HAP-1 (cell line): ENCODE data around the gene GALNT5.

Experiments used
- DNase-seq, 2 experiments: peaks; one replicate each; pipeline ENCODE4 v3.0.0-alpha.2; 2016 to 2020; ENCODE audit warnings: low spot score in 2 of 2
- H3K27me3 ChIP-seq: fragments of 250-450 bp; sonication (Bioruptor Pico); 2 replicates; pipeline ENCODE4 v1.5.1; 2020; ENCODE audit warnings: low read depth, mild to moderate bottlenecking, moderate library complexity
- H3K36me3 ChIP-seq: fragments of 250-450 bp; sonication (Bioruptor Pico); replicated peaks from 2 replicates; pipeline ENCODE4 v1.5.1; 2020; ENCODE audit warnings: mild to moderate bottlenecking
- H3K4me1 ChIP-seq: fragments of 250-450 bp; sonication (Bioruptor Pico); 2 replicates; pipeline ENCODE4 v1.5.1; 2020; ENCODE audit warnings: mild to moderate bottlenecking
- H3K4me3 ChIP-seq: fragments of 250-450 bp; sonication (Bioruptor Pico); 2 replicates; pipeline ENCODE4 v1.5.1; 2020; ENCODE audit warnings: mild to moderate bottlenecking, moderate library complexity
- H3K9me3 ChIP-seq: fragments of 250-450 bp; sonication (Bioruptor Pico); 2 replicates; pipeline ENCODE4 v1.5.1; 2020; ENCODE audit warnings: mild to moderate bottlenecking, moderate library complexity
- in situ Hi-C: fragments of 300-500 bp; cut with MboI; formaldehyde crosslinking; loops from 3 replicates; pipeline ENCODE4 v1.14.3; 2020; ENCODE audit warnings: low sequenced_read_pairs, inconsistent platforms, mixed read lengths

GALNT5 gene

DNA sequence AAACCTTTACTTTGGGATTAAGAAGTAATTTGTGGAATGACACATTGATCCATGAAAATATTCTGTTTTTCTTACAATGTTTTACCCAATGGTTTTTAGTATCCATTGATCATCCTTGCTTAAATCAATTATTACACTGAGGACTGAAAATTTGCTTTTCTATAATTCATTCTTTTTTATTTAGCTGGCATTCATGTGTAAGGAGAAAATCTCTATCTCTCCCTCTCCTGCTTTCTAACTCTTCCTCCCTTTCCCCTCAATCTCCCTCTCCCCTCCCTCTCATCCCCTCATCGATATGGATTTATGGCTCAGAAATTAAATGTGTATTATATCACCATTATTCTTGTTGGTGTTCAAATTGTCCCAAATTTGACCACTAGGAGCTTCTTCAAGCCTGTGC is 29.7 kb downstream of the GALNT5 start:
- H3K9me3 ChIP-seq: no peaks in the 10 kb centered on the region
- no peaks in the 10 kb centered on the region for H3K36me3 ChIP-seq
- in situ Hi-C loops: no loop called here
- no peak overlapping the region for H3K4me3 ChIP-seq
- no peak for DNase-seq
- no peaks in the 10 kb centered on the region for H3K27me3 ChIP-seq
- H3K4me1 ChIP-seq: no peaks in the 10 kb centered on the region

DNA sequence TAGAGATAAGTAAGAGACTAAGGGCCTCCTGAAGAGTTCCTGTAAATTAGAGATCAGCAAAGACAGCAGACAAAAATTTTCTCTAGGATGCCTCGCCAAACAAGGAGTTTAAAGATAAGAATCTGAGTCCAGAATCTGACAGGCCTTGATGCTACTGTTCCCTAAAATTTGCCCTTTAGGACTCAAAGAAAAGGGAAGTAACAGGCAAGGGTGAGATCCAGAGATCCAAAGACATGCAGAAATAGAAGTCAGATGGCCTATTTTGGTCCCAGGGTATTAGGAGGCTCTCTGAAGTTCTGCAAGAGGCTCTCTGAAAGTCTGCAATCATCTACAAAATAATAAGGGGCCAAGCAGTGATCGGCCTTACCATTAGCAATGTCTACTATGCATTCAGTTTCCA is 33.0 kb downstream of the GALNT5 start:
- H3K4me3 ChIP-seq: no peak overlapping the region
- H3K27me3 ChIP-seq: no peaks in the 10 kb centered on the region
- H3K4me1 ChIP-seq: no peaks in the 10 kb centered on the region
- in situ Hi-C loops: no loop called here
- no peaks in the 10 kb centered on the region for H3K36me3 ChIP-seq
- H3K9me3 ChIP-seq: peaks cover 3% of the 10 kb centered on the region; the same call in 1 of the 2 replicates
- DNase-seq: no peak

DNA sequence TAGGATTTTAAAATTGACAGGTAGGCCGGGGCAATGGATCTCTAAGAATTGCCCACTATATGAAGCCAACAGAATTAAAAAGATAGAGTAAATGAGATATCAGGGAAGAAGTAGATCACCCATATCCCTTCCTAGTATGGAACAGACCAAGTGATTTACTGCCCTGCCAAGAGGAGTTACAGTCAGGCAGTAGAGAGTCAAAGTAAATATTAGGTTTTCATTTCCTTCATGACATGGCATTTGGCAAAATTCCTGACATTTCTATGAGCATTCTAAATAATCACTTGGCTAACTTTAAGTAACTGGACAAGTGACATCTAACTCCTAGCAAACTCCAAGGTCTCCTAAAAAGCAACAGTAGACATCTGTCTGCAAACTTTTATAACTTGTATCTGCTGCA is 33.5 kb downstream of the GALNT5 start:
- in situ Hi-C loops: no loop called here
- Histone ChIP-seq H3K4me3 (no peak overlapping the region), H3K36me3 (no peaks in the 10 kb centered on the region), H3K4me1 (no peaks in the 10 kb centered on the region), H3K27me3 (no peaks in the 10 kb centered on the region), H3K9me3 (peaks cover 3% of the 10 kb centered on the region; the same call in 1 of the 2 replicates)
- DNase-seq: no peak

DNA sequence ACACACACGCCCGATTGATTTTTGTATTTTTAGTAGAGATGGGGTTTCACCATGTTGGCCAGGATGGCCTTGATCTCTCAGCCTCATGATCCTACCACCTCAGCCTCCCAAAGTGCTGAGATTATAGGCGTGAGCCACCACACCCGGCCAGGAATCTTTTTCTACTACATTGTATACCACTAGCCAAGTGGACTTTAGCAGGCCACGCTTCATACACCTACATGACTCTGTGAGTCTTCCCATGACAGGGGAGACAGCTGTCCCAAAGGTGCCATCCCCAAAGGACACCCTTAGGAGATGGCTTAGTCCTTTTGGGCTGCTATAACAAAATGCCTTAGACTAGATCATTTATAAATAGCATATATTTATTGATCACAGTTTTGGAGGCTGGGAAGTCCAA is 35.3 kb downstream of the GALNT5 start:
- no peak overlapping the region for H3K4me3 ChIP-seq
- H3K4me1 ChIP-seq: no peaks in the 10 kb centered on the region
- in situ Hi-C loops: no loop called here
- H3K27me3 ChIP-seq: no peaks in the 10 kb centered on the region
- H3K9me3 ChIP-seq: peaks cover 3% of the 10 kb centered on the region; the same call in 1 of the 2 replicates
- no peaks in the 10 kb centered on the region for H3K36me3 ChIP-seq
- DNase-seq: no peak

DNA sequence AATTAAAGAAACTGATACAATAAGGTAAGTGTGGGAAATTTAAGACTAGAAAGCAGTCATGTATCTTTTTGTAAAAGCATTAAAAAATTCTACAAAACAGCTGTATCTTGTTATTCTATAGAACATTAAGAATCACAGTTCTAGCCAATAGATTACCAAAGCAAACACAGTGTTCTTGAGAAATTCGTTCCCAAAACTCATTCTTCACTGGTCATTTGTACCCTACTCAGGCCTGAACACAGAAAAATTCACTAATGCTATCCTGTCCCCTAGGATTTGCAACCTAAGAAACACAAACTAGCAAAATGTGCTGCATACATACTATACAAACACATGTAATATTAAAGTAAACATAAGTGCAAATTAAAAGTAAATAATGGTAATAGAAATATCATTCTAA is 39.0 kb downstream of the GALNT5 start:
- Histone ChIP-seq H3K27me3 (no peaks in the 10 kb centered on the region), H3K4me1 (no peaks in the 10 kb centered on the region), H3K4me3 (no peak overlapping the region), H3K9me3 (peaks cover 3% of the 10 kb centered on the region; the same call in 1 of the 2 replicates), H3K36me3 (no peaks in the 10 kb centered on the region)
- in situ Hi-C loops: no loop called here
- DNase-seq: no peak

DNA sequence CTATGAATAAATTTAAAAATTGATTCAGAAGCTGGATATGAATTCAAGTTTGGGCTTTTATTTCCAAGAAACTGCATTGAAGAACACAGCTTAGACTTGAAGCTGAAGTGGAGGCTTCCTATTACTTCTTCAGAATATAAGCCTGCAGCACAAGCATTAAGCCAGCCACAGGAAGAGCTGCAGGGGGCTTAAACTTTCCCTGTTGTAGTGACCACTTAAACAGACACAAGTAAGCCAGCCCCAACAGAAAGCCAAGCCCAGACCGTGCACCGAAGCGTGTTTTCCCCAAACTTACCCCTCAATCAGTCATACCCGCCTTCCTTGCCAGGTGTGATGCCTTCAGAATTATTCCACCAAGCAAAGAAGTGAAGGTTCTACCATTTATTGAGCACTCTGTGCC is 39.5 kb downstream of the GALNT5 start:
- Histone ChIP-seq H3K27me3 (no peaks in the 10 kb centered on the region), H3K9me3 (peaks cover 3% of the 10 kb centered on the region; the same call in 1 of the 2 replicates), H3K36me3 (no peaks in the 10 kb centered on the region), H3K4me1 (no peaks in the 10 kb centered on the region), H3K4me3 (no peak overlapping the region)
- in situ Hi-C loops: no loop called here
- DNase-seq: no peak

DNA sequence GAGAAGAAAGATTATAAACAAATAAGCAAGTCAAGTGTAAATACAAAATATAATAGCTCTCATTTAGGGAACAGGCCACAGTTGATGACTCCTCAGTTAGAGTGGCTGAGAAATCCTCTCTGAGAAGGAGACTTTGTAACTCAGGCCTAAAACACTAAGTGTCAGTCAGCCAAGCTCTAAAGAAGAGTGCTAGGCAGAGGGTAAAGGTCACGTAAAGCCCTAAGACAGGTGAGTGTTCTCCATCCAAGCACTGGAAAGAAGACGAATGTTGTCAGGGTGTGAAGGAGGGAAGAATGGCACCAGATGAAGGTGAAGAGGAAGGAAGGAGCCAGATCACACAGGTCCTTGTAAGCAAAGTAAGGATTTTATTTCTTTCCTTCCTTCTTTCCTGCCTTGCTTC is 43.8 kb downstream of the GALNT5 start:
- DNase-seq: no peak
- no peaks in the 10 kb centered on the region for H3K36me3 ChIP-seq
- no peaks in the 10 kb centered on the region for H3K4me1 ChIP-seq
- in situ Hi-C loops: loop anchor here (25.0 kb wide), 1 partner anchor 711 kb away; no protein-coding TSS in a partner anchor
- H3K27me3 ChIP-seq: no peaks in the 10 kb centered on the region
- no peaks in the 10 kb centered on the region for H3K9me3 ChIP-seq
- no peak overlapping the region for H3K4me3 ChIP-seq

DNA sequence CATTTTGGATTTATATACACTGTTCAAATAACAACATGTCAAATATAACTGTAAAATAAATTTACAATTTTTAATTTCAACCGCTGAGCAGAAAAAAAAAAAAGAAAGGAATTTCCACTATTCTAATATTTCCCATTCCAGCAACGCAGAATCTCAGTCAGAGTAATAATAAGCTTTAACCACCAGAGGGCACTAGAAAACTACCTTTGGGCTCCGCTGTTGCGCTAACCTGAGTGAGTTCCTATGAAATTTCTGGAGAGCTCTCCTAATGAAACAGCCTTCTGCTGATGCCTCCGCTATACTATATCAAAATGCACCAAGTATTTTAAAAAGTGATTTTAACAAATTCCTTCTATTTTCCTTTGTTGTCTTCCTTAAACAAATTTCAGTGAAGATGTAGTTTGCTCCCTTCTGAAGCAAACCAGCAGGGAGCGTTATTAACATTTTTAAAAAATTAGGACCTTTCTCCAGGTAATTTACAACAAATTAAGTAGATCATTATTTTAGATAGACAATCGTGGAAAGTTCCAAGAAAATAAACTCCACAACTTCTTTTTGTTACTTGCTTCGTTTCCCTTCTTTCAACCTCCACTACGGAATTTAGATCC is 45.1 kb downstream of the GALNT5 start:
- DNase-seq: peak; percentile 47 to 67
- Histone ChIP-seq H3K4me3 (no peak overlapping the region), H3K4me1 (no peaks in the 10 kb centered on the region), H3K27me3 (no peaks in the 10 kb centered on the region), H3K36me3 (no peaks in the 10 kb centered on the region), H3K9me3 (no peaks in the 10 kb centered on the region)
- in situ Hi-C loops: loop anchor here (25.0 kb wide), 1 partner anchor 710 kb away; no protein-coding TSS in a partner anchor

DNA sequence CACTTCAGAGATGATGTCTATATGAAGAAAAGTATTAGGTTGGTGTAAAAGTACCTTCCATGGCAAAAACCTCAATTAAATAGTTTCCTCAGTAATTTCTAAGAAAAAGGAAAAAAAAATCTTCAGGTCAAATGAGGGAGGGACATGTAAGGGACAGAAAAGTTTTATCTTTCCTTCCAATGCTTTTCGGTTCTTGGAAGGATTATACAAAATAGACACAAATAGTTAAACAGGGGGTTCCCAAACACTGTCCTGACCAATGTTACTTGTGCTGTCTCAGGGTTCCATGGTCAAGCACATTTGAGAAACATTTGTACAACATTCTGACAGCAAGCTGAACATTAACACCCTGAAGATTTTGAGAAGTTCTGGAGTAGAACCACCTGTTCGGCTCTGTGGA is 46.1 kb downstream of the GALNT5 start:
- in situ Hi-C loops: loop anchor here (25.0 kb wide), 1 partner anchor 709 kb away; no protein-coding TSS in a partner anchor
- H3K27me3 ChIP-seq: no peaks in the 10 kb centered on the region

DNA sequence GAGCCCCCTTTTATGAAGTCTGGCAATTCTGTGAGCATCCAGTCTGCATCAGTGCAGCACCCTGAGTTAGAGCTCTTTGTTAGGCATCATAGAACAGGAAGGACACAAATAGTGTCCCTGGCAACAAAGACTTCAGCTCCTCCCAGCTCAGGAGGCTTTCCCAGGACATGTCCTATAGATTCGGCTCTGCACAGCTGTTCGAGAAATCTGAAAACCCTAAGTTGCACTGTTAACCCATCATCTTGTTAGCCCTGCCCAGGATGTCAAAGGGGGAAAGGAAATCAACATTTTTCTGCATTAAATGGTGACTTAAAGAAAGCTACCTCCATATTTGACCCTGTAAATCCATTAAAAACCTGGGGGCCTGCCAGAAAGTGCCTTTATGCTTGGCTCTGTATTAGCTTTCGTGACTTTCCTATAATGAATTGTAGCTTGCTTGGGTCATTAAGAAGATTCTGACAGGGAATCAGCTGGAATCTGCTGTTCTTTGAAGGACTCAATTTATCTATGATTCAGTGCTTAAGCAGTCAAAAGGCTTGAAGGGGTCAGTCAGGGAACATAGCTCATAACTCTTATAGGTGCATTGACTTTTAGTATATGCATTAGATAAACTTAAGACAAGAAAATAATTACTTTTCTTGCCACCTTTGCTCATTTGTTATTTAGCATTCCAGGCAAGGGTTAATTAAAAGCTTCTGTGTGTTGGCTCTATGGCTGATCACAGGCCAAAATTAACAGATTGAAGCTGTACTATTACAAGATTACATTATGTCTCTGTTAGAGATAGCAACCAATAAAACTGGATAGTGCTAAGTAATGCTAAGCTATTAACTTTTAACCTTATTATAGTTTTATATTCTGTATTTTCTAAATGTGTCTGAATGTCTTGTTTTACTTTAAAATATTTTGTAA is 47.6 kb downstream of the GALNT5 start:
- Histone ChIP-seq H3K4me3 (no peak overlapping the region), H3K36me3 (no peaks in the 10 kb centered on the region), H3K9me3 (no peaks in the 10 kb centered on the region), H3K4me1 (no peaks in the 10 kb centered on the region), H3K27me3 (no peaks in the 10 kb centered on the region)
- in situ Hi-C loops: loop anchor here (25.0 kb wide), 1 partner anchor 707 kb away; no protein-coding TSS in a partner anchor
- DNase-seq: no peak

More for the DNA sequence above, 46.1 kb downstream of the GALNT5 start:
- no peak for DNase-seq
- Histone ChIP-seq H3K4me1 (no peaks in the 10 kb centered on the region), H3K4me3 (no peak overlapping the region), H3K9me3 (no peaks in the 10 kb centered on the region), H3K36me3 (no peaks in the 10 kb centered on the region)

DNA sequence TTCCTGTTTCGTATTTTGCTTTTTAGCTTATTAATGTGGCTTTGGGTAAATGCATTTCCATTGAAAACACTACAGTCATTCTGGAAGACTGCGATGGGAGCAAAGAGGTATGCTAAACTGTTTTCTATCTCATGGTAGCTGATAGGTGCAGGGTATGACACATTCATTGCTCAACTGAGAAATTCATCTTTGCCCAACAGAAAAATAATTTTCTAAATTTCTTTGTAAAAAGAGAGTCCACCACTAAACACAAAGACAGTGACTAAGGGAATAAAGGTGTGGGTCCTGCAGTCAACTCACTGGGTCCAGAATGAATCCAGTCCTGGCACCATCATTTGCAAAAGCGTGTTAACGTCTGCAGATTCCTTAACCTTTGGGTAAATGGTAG is 48.2 kb downstream of the GALNT5 start:
- H3K4me3 ChIP-seq: no peak overlapping the region
- in situ Hi-C loops: loop anchor here (25.0 kb wide), 1 partner anchor 707 kb away; no protein-coding TSS in a partner anchor
- no peaks in the 10 kb centered on the region for H3K36me3 ChIP-seq

DNA sequence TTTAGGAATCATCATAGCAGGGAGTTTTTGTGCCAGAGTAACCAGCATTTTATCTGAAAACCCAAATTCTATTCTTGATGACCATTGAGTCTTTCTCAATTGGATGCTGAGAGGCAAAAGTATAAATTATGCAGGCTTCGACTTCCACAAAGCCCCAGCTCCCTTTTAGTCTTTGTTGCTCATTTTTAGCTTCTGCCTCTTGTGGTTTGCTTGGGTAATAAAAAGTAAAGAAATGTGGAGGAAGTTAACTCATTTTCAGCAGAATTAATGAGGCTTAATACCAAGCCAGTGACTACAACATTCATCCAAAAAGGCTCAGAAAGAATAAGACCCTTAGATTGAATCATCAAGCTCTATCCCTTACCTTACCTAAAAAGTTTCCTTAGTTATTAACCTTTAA is 49.5 kb downstream of the GALNT5 start:
- in situ Hi-C loops: loop anchor here (25.0 kb wide), 1 partner anchor 705 kb away; no protein-coding TSS in a partner anchor
- Histone ChIP-seq H3K9me3 (no peaks in the 10 kb centered on the region), H3K27me3 (no peaks in the 10 kb centered on the region), H3K4me1 (no peaks in the 10 kb centered on the region), H3K4me3 (no peak overlapping the region), H3K36me3 (no peaks in the 10 kb centered on the region)
- DNase-seq: peak in 1 of 2 experiments; percentile 49

More for the DNA sequence above, 48.2 kb downstream of the GALNT5 start:
- no peak for DNase-seq
- no peaks in the 10 kb centered on the region for H3K4me1 ChIP-seq
- H3K9me3 ChIP-seq: no peaks in the 10 kb centered on the region
- H3K27me3 ChIP-seq: no peaks in the 10 kb centered on the region

DNA sequence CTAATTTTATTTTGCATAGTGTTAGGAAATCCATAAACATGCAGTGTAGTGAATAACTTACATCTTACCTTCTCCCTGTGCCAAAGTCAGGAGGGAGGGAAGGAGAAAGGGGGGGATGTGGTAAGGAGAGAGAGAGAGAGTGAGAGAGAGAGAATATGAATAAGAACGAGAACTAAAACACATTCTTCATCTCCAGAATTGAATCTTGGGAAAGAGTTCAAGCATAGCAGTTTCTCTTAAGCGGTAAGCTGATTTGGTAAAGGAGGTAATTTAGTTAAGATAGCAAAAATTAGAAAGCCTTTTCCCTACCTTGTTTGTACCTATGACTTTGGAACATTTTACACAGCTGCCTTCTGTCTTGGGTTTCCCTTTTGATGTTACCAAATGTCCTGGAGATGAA is 52.4 kb downstream of the GALNT5 start:
- no peak overlapping the region for H3K4me3 ChIP-seq
- no peak for DNase-seq
- H3K27me3 ChIP-seq: no peaks in the 10 kb centered on the region
- in situ Hi-C loops: loop anchor here (25.0 kb wide), 1 partner anchor 702 kb away; no protein-coding TSS in a partner anchor
- H3K36me3 ChIP-seq: no peaks in the 10 kb centered on the region
- H3K9me3 ChIP-seq: no peaks in the 10 kb centered on the region
- H3K4me1 ChIP-seq: no peaks in the 10 kb centered on the region

DNA sequence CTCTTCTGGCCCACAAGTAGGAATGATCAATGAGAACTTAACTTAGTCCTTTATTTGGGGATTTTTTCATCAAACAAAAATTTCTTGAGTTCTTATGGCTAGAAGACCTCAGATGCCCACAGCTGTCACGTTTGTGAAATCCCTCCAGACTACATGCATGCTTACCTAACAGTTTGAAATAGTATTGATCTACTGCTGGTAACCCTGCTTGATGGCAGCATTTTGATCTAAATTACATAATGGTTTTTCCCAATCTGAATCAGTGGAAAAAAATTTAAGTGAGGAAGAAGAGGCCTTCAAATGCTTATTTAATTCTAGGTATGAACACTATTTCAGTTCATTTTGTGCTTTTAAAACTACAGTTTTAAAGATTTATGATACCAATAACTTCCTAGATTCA is 54.2 kb downstream of the GALNT5 start:
- Histone ChIP-seq H3K36me3 (no peaks in the 10 kb centered on the region), H3K4me3 (no peak overlapping the region), H3K9me3 (no peaks in the 10 kb centered on the region), H3K27me3 (no peaks in the 10 kb centered on the region), H3K4me1 (no peaks in the 10 kb centered on the region)
- DNase-seq: no peak
- in situ Hi-C loops: loop anchor here (25.0 kb wide), 1 partner anchor 701 kb away; no protein-coding TSS in a partner anchor
